ENCODE measurements around the gene NUP188. TPM values are rescaled to one million over a fixed set of nuclear protein-coding genes. Genes with fewer than 3 reads are reported as not detected.

Gene NUP188
- total and polyA plus RNA-seq, 10 of the 15 experiments (the other 5 are each of a cell fraction or from before 2014, with no cell fraction given): 1.4 to 73.7 (median 48.9) TPM

- no peak for TF ChIP-seq CHD4 (IDR thresholded peaks at IDR 0.05)
- no peak for TF ChIP-seq ZNF592 (IDR thresholded peaks at IDR 0.05)
- no peak for TF ChIP-seq SMAD1 (IDR thresholded peaks at IDR 0.05; ENCODE audit: low read depth, partially characterized antibody)
- TF ChIP-seq KAT2A (conservative IDR thresholded peaks at IDR 0.05; ENCODE audit: control insufficient read depth, low read depth, low read length): no peak
These were observed 61.0 kb downstream of the NUP188 start (continued) for GRCh38 chr9:129008469-129008965.

GRCh38 chr9:129008986-129009583 is 61.6 kb downstream of the NUP188 start:
- no peaks in the 10 kb centered on the region for H3K4me1 ChIP-seq (ENCODE audit: control insufficient read depth, insufficient read depth, low read length)
- 86% methylated on average over 13 of the region's 13 CpGs for WGBS (ENCODE audit: insufficient coverage, insufficient replicate concordance, low lambda C conversion rate, missing lambda C conversion rate)
- TF ChIP-seq NR2C1 (IDR thresholded peaks at IDR 0.05): no peak
- TF ChIP-seq POLR2AphosphoS5 (IDR thresholded peaks at IDR 0.05; ENCODE audit: low read length): no peak
- no peak for TF ChIP-seq ZBTB40 (IDR thresholded peaks at IDR 0.05; ENCODE audit: borderline replicate concordance)
- no peak for TF ChIP-seq SMC3 (IDR thresholded peaks at IDR 0.05; ENCODE audit: borderline replicate concordance, low read length)
- no peak for TF ChIP-seq ESRRA (IDR thresholded peaks at IDR 0.05; ENCODE audit: low read length)
- TF ChIP-seq ATF2 (IDR thresholded peaks at IDR 0.05; ENCODE audit: low read length): no peak
- TF ChIP-seq ZNF622 (IDR thresholded peaks at IDR 0.05): no peak
- no peak for TF ChIP-seq SUZ12 (IDR thresholded peaks at IDR 0.05; ENCODE audit: unreplicated experiment)
- TF ChIP-seq IKZF2 (IDR thresholded peaks at IDR 0.05): no peak
- no peak for TF ChIP-seq ZZZ3 (IDR thresholded peaks at IDR 0.05; ENCODE audit: control insufficient read depth, insufficient read length, low read depth)

More at GRCh38 chr9:129008986-129009583, 61.6 kb downstream of the NUP188 start:
- FAIRE-seq: no peak
- in situ Hi-C loops (cut with MboI): no loop called here
- peaks cover 16 to 27% of the 10 kb centered on the region in 2 experiments for H3K36me3 ChIP-seq (ENCODE audit: control insufficient read depth in 2 of 2, insufficient read depth in 2 of 2, low read length in 1 of 2)
- H3K27ac ChIP-seq (ENCODE audit: control insufficient read depth, insufficient read depth): no peak overlapping the region
- H3K9ac ChIP-seq (ENCODE audit: control insufficient read depth, insufficient read depth, low read length): no peak overlapping the region
- H3K9me3 ChIP-seq (replicated peaks; ENCODE audit: control insufficient read depth, insufficient read depth, low read length): no peaks in the 10 kb centered on the region
- no peaks in the 10 kb centered on the region for H3K79me2 ChIP-seq (ENCODE audit: control insufficient read depth, insufficient read depth, low read length)
- POLR2A ChIA-PET: no interaction called here
- intact Hi-C loops (cut with micrococcal nuclease; ENCODE audit: unreplicated experiment): no loop called here
- CTCF ChIA-PET: interaction anchor here (1.2 kb wide), 1 partner anchor 12 kb away, joined by 5 read pairs; no protein-coding TSS in a partner anchor
- no peak overlapping the region for H3K4me2 ChIP-seq (ENCODE audit: control insufficient read depth, insufficient read depth)
- no peaks in the 10 kb centered on the region for H3K27me3 ChIP-seq (replicated peaks in 1 of 2; ENCODE audit: control insufficient read depth in 2 of 2, insufficient read depth in 2 of 2, low read length in 1 of 2)
- BruUV-seq (replicated peaks): no TSS peak
- ATAC-seq: no peak
- H3K4me3 ChIP-seq: no peak overlapping the region
- H4K20me1 ChIP-seq (ENCODE audit: control insufficient read depth, insufficient read depth): no peaks in the 10 kb centered on the region
- SMC1A ChIA-PET (ENCODE audit: uncharacterized antibody, unreplicated experiment): no interaction called here
- RAD21 ChIA-PET (ENCODE audit: unreplicated experiment): no interaction called here
- no peak for DNase-seq (ENCODE audit: low read depth, low spot score)
- no peak overlapping the region for H2AFZ ChIP-seq (ENCODE audit: control insufficient read depth, low read depth, low read length)

All from GM12878 (cell line).